ENCODE measurements around the gene TMEM203.

TMEM203 gene

DNA sequence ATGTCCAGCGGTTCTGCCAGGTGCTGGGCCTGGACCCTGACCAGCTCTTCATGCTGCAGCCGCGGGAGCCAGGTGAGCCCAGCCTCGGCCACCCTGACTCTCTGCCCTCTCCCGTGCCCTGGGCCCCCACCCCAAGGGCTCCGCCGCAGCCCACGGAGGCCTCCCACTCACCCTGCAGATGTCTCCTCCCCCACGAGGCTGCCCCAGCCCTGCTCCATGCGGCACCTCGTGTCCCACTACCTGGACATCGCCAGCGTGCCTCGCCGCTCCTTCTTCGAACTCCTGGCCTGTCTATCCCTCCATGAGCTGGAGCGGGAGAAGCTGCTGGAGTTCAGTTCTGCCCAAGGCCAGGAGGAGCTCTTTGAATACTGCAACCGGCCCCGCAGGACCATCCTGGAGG is 9.2 kb upstream of the TMEM203 start:
- no peak for DNase-seq (ENCODE audit: extremely low read depth, insufficient read length)
- H3K4me3 ChIP-seq (replicated peaks; ENCODE audit: low read depth, low read length): no peak overlapping the region
- TF ChIP-seq, protein P1, sequence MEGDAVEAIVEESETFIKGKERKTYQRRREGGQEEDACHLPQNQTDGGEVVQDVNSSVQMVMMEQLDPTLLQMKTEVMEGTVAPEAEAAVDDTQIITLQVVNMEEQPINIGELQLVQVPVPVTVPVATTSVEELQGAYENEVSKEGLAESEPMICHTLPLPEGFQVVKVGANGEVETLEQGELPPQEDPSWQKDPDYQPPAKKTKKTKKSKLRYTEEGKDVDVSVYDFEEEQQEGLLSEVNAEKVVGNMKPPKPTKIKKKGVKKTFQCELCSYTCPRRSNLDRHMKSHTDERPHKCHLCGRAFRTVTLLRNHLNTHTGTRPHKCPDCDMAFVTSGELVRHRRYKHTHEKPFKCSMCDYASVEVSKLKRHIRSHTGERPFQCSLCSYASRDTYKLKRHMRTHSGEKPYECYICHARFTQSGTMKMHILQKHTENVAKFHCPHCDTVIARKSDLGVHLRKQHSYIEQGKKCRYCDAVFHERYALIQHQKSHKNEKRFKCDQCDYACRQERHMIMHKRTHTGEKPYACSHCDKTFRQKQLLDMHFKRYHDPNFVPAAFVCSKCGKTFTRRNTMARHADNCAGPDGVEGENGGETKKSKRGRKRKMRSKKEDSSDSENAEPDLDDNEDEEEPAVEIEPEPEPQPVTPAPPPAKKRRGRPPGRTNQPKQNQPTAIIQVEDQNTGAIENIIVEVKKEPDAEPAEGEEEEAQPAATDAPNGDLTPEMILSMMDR (IDR thresholded peaks at IDR 0.05; ENCODE audit: insufficient read depth, low read length, poor library complexity, severe bottlenecking): no peak
- peaks cover 10% of the 10 kb centered on the region for H3K36me3 ChIP-seq (ENCODE audit: control insufficient read depth, insufficient read depth, low read length)
- H3K27me3 ChIP-seq (replicated peaks; ENCODE audit: control insufficient read depth, insufficient read depth, low read length): no peaks in the 10 kb centered on the region

DNA sequence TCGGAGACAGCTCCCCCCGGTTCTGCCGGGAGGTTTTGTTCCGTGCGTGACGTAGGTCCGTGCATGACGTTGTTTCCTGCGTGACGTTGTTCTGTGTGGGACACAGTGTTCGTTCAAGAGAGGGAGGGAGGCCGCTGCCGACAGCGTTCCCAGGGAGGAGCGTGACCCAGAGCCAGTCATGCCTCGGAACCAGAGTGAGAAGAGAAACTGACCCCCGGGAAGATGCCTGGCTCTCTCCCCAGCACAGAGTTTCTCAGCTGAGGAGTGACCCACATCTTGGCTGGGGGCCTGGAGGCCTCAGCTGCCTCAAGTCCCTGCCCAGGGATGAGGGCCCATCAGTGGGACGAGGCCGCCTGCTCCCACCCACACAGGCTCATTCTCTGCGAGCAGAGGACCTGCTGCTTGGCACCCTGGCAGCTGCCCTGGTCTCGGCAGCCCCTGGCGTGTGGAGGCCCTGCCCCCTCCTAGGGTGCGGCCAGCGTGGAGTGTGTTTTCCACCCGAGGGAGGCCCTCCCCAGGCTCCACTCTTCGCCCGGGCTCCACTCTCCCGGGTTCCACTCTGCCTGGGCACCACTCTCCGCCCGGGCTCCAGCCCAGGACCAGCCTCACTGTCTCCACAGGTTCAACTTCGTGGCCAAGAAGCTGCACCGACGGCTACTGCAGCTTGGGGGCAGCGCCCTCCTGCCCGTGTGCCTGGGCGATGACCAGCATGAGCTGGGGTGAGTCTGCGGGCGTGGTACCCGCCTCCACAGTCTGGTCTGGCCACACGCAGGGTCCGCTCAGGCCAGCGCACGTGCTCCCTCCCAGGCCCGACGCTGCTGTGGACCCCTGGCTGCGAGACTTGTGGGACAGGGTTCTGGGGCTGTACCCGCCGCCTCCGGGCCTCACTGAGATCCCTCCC is 8.0 kb upstream of the TMEM203 start:
- Histone ChIP-seq H3K36me3 (ENCODE audit: control insufficient read depth, insufficient read depth, low read length) (peaks cover 15% of the 10 kb centered on the region), H3K4me3 (replicated peaks; ENCODE audit: low read depth, low read length) (no peak overlapping the region), H3K27me3 (replicated peaks; ENCODE audit: control insufficient read depth, insufficient read depth, low read length) (no peaks in the 10 kb centered on the region)
- TF ChIP-seq, protein P1 (IDR thresholded peaks at IDR 0.05; ENCODE audit: insufficient read depth, low read length, poor library complexity, severe bottlenecking): peak; percentile 5
- no peak for DNase-seq (ENCODE audit: extremely low read depth, insufficient read length)

DNA sequence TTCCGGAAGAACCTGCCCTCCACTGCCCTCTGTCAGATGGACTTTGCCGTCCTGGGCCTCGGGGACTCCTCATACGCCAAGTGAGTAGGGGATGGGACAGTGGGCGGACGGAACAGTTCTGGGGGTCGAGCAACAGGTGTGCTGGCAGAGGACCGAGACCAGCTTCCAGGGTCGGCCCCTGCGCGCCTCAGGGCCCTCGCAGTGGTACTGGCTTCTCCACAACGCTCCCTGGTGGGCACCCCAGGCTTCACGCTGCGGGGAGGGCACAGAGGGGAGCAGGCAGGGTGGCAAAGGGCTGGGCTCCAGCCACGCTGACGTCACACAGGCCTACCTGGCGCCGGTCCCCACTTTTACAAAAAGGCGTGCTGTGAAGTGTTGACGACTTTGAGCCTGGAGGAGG is 7.1 kb upstream of the TMEM203 start:
- Histone ChIP-seq H3K4me3 (replicated peaks; ENCODE audit: low read depth, low read length) (no peak overlapping the region), H3K27me3 (replicated peaks; ENCODE audit: control insufficient read depth, insufficient read depth, low read length) (no peaks in the 10 kb centered on the region), H3K36me3 (ENCODE audit: control insufficient read depth, insufficient read depth, low read length) (peaks cover 15% of the 10 kb centered on the region)
- DNase-seq (ENCODE audit: extremely low read depth, insufficient read length): no peak
- TF ChIP-seq, protein P1 (IDR thresholded peaks at IDR 0.05; ENCODE audit: insufficient read depth, low read length, poor library complexity, severe bottlenecking): no peak

DNA sequence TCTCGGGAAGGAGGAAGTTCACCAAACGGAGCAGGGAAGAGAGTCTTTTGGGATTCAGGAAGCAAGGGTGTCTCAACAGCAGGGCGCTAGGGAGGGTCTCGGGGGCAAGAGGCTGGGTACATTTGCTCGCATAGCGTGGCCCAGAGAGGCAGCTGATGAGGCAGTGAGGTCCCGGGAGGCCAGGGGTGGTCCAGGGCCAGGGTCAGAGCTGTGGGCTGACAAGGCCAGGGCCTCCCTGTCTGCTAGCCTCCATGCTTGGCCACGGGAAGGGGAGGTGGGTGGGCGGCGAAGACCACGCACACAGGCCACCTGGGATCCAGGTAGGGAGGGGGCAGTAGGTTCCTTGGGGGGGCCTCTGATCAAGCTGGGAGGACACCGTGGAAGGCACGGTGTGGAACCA is 6.1 kb upstream of the TMEM203 start:
- TF ChIP-seq, protein P1 (IDR thresholded peaks at IDR 0.05; ENCODE audit: insufficient read depth, low read length, poor library complexity, severe bottlenecking): no peak
- Histone ChIP-seq H3K27me3 (replicated peaks; ENCODE audit: control insufficient read depth, insufficient read depth, low read length) (no peaks in the 10 kb centered on the region), H3K36me3 (ENCODE audit: control insufficient read depth, insufficient read depth, low read length) (peaks cover 15% of the 10 kb centered on the region)

DNA sequence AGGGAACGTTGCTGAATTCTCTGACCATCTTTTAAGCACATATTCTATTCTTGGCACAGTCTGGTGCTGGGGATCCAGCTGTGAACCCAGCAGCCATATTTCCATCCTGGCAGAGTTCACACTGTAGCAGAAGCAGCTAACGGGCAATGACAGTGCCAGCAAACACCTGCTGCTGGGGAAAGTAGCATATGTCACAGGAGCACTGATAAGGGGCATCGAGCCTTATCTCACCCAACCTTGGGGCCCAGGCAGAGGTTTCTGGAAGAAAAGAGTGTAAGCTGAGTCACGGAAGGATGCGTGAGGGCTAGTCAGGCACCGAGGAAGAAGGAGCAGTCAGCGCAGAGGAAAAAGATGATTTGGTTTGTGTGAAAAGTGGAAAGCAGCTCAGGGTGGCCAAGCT is 1.2 kb upstream of the TMEM203 start:
- Histone ChIP-seq H3K27me3 (replicated peaks; ENCODE audit: control insufficient read depth, insufficient read depth, low read length) (no peaks in the 10 kb centered on the region), H3K4me3 (replicated peaks; ENCODE audit: low read depth, low read length) (peak overlapping the region; percentile 91), H3K36me3 (ENCODE audit: control insufficient read depth, insufficient read depth, low read length) (peaks cover 7% of the 10 kb centered on the region)
- TF ChIP-seq, protein P1 (IDR thresholded peaks at IDR 0.05; ENCODE audit: insufficient read depth, low read length, poor library complexity, severe bottlenecking): no peak
- DNase-seq (ENCODE audit: extremely low read depth, insufficient read length): no peak

More for the DNA sequence above, 6.1 kb upstream of the TMEM203 start:
- no peak overlapping the region for H3K4me3 ChIP-seq (replicated peaks; ENCODE audit: low read depth, low read length)
- DNase-seq (ENCODE audit: extremely low read depth, insufficient read length): no peak
